T47D (cell line): Measurements from ENCODE around the gene SLC22A7.
"Not testable (repeated sequence)": the region's sequence is repeated elsewhere in the genome, so short reads cannot be mapped to it uniquely, and the experiment has no call there.

ENCODE experiments used
- DNase-seq, 2 experiments: peaks; one replicate each; pipeline versions ENCODE4 v3.0.0 to v3.0.0-alpha.2; 2011 to 2012; ENCODE audit warnings: low read depth in 1 of 2, low spot score in 1 of 2
- JUND ChIP-seq: IDR thresholded peaks from 2 replicates; pipeline ENCODE4 v1.6.1; 2012; ENCODE audit warnings: low read depth
- in situ Hi-C: cut with HindIII; loops from 2 replicates; pipeline ENCODE4 v1.10.0; 2016; ENCODE audit warnings: low sequenced_read_pairs, low pct_unique_long_range_greater_than_20kb

SLC22A7 gene

GRCh38 chr6:43292341-43292740, 5.7 kb upstream of the SLC22A7 start:
- no peak for DNase-seq
- in situ Hi-C loops = no loop called here
- no peak for TF ChIP-seq JUND

- in situ Hi-C loops = no loop called here
- DNase-seq = no peak
- TF ChIP-seq JUND = no peak
Measured at GRCh38 chr6:43292763-43293318, 5.2 kb upstream of the SLC22A7 start.

GRCh38 chr6:43293698-43294097, 4.4 kb upstream of the SLC22A7 start:
- DNase-seq = no peak
- TF ChIP-seq JUND = no peak
- in situ Hi-C loops = no loop called here

GRCh38 chr6:43294536-43294935, 3.5 kb upstream of the SLC22A7 start:
- TF ChIP-seq JUND = no peak
- in situ Hi-C loops = no loop called here
- no peak for DNase-seq

GRCh38 chr6:43295456-43295855, 2.6 kb upstream of the SLC22A7 start:
- in situ Hi-C loops = no loop called here
- no peak for DNase-seq
- no peak for TF ChIP-seq JUND

GRCh38 chr6:43296780-43297497, 1.1 kb upstream of the SLC22A7 start:
- DNase-seq = no peak
- in situ Hi-C loops = no loop called here
- no peak for TF ChIP-seq JUND

GRCh38 chr6:43298565-43299337, 691 bp downstream of the SLC22A7 start:
- TF ChIP-seq JUND = no peak
- in situ Hi-C loops = no loop called here
- DNase-seq = no peak

GRCh38 chr6:43299338-43300293, 1.6 kb downstream of the SLC22A7 start:
- DNase-seq = no peak

GRCh38 chr6:43301081-43301870, 3.2 kb downstream of the SLC22A7 start:
- no peak for TF ChIP-seq JUND
- no peak for DNase-seq
- in situ Hi-C loops = no loop called here

More at GRCh38 chr6:43299338-43300293, 1.6 kb downstream of the SLC22A7 start:
- in situ Hi-C loops = no loop called here
- TF ChIP-seq JUND = no peak

- TF ChIP-seq JUND = no peak
- in situ Hi-C loops = no loop called here
- no peak for DNase-seq
Measured at GRCh38 chr6:43302126-43302525, 4.1 kb downstream of the SLC22A7 start.

- in situ Hi-C loops, DNase-seq: not testable (repeated sequence)
Measured at GRCh38 chr6:43303006-43303405, 4.9 kb downstream of the SLC22A7 start.

- in situ Hi-C loops = no loop called here
- DNase-seq = no peak
- no peak for TF ChIP-seq JUND
Measured at GRCh38 chr6:43303751-43304331, 5.8 kb downstream of the SLC22A7 start.
